ENCODE measurements around the gene KLHL17. TPM values are rescaled to one million over a fixed set of nuclear protein-coding genes. Genes with fewer than 3 reads are reported as not detected.

The KLHL17 gene
- total and polyA plus RNA-seq, 9 of the 15 experiments (the other 6 are each of a cell fraction or from before 2014, with no cell fraction given), result 0.14 to 84.8 (median 13.0) TPM

GRCh38 chr1:1013922-1014648 is 53.7 kb downstream of the KLHL17 start (continued):
- TF ChIP-seq ELF2 (CRISPR knock-in tag; IDR thresholded peaks at IDR 0.05), result no peak
- TF ChIP-seq HMGN3 (IDR thresholded peaks at IDR 0.05; ENCODE audit: borderline replicate concordance, extremely low read depth, insufficient read length, low read depth, low read length), result peak; percentile 21
- no peak; the same call in 1 of the 2 replicates for TF ChIP-seq SMAD4 (CRISPR knock-in tag; conservative IDR thresholded peaks at IDR 0.05)
- no peak for TF ChIP-seq NCOA2 (IDR thresholded peaks at IDR 0.05; ENCODE audit: partially characterized antibody in 2 of 2)
- TF ChIP-seq CCNT2 (IDR thresholded peaks at IDR 0.05; ENCODE audit: borderline replicate concordance, extremely low read depth, insufficient read length, low read depth, low read length), result peak; percentile 28
- TF ChIP-seq GABPB1 (CRISPR knock-in tag; IDR thresholded peaks at IDR 0.05), result no peak
- TF ChIP-seq THRB (CRISPR knock-in tag; conservative IDR thresholded peaks at IDR 0.05), result no peak
- no peak for TF ChIP-seq ZNF165 (CRISPR knock-in tag; IDR thresholded peaks at IDR 0.05; ENCODE audit: borderline replicate concordance)
- no peak for TF ChIP-seq NFRKB (IDR thresholded peaks at IDR 0.05; ENCODE audit: low read depth)
- TF ChIP-seq HNRNPH1 (optimal IDR thresholded peaks at IDR 0.05; ENCODE audit: low read depth, low read length), result no peak
- TF ChIP-seq CHD2 (IDR thresholded peaks at IDR 0.05; ENCODE audit: low read depth, low read length), result 0 out of 2 replicates have a peak, but pooled peaks have one; percentile 14
- TF ChIP-seq USF1 (CRISPR knock-in tag; IDR thresholded peaks at IDR 0.05), result no peak
- TF ChIP-seq USF2 (CRISPR knock-in tag; IDR thresholded peaks at IDR 0.05), result 0 out of 2 replicates have a peak, but pooled peaks have one; percentile 1
- TF ChIP-seq ZNF175 (CRISPR knock-in tag; IDR thresholded peaks at IDR 0.05; ENCODE audit: low read depth), result no peak
